HG03469 (cell line): Measurements from ENCODE around the gene SNX22.
"Not testable (repeated sequence)": the region's sequence is repeated elsewhere in the genome, so short reads cannot be mapped to it uniquely, and the experiment has no call there.

Experiments
- ATAC-seq: cut with Tn5 transposase; IDR thresholded peaks from one replicate; pipeline ENCODE4 v1.9.1; 2021; ENCODE audit warnings: mild to moderate bottlenecking, moderate library complexity, moderate number of reproducible peaks; ENCODE audit not compliant: unreplicated experiment

The SNX22 gene

DNA sequence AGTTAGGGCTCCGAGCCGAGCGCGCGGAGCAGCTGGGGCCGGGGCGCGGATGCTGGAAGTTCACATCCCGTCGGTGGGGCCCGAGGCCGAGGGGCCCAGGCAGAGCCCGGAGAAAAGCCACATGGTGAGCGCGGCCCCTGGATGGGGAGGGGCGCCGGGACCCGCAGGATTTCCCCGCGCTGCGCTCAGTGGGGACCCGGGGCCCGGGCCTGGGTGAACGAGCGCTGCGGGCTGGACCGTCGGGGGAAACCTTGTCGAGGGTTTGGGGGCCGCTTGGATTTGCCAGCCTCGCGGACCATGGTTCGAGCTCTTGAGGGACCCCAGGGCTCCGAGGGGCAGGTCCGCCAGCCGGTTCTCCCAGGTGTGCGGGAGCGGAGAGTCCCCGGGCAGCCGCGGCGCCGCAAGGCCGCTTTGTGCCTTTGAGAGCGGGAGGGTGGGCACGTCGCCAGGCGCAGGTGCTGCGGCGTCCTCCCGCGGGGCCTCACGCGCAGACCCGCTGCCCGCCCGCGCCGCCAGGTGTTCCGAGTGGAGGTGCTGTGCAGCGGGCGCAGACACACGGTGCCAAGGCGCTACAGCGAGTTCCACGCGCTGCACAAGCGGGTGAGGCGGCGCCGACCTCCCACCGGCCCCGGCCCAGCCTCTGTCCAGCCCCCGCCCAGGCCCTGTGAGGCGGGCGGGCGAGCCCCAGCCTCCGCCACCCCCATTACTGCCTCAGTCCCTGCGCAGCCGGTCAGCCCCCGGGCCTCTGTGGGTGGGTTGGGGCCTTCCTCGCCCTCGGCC, at the start of gene SNX22:
SNX22 (plus strand) TSS at position 5 of the 780 bp plus-strand sequence; CDS start at position 50, 45 bp downstream.
- ATAC-seq, result no peak

DNA sequence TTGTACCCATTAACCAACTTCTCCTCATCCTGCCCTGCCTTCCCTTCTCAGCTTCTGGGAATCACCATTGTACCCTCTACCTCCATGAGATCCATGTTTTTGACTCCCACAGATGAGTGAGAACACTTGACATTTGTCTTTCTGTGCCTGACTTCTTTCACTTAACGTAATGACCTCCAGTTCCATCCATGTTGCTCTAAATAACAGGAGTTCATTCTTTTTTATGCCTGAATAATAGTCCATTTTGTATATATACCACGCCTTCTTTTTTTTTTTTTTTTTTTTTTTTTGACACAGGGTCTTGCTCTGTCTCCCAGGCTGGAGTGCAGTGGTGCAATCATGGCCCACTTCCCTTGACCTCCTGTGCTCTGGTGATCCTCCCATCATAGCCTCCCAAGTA, 49.0 kb upstream of the SNX22 start:
- ATAC-seq, result no peak

DNA sequence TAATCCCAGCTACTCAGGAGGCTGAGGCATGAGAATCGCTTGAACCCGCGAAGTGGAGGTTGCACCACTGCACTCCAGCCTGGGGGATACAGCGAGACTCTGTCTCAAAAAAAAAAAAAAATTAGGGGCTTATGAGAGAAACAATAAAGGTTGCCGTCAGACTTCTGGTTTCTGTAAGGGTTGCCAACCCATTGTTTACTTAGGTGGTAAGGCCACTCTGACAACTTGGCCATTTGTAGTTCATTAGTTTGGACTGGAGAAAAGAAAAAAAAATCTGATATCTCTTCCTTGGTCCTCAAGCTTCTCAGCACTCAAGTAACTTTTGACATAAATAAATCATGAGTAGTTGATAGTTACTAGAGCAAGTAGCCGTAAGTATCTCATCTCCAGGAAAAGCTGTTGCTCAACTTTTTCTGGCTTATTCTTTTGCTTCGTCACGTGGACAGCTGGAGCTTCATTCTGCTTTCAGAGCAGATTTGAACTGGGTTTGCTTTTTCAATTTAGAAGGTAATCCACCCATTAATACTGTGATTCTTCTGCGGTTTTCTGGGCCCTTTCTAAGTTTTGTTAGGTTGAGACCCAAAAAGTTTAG, 46.3 kb upstream of the SNX22 start:
- no peak for ATAC-seq

DNA sequence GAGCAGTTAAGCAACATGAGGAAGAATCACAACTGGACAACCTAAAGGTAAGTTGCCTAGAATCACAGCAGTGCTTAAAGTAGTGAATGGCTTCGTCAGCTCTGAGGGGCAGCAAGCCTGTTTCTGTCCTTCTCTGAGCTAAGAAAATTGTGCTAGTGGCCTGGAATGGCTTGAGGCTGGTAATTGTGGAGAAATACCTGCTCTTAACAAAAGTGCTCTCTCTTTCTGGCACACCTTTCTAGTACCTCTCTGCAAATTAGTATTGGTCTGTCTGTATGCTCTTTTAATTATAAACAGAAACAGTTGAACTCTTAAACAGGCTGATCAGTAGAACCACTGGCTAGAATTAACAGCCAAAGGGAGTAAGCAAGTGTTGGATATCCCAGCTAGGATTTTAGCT, 44.2 kb upstream of the SNX22 start:
- no peak for ATAC-seq

DNA sequence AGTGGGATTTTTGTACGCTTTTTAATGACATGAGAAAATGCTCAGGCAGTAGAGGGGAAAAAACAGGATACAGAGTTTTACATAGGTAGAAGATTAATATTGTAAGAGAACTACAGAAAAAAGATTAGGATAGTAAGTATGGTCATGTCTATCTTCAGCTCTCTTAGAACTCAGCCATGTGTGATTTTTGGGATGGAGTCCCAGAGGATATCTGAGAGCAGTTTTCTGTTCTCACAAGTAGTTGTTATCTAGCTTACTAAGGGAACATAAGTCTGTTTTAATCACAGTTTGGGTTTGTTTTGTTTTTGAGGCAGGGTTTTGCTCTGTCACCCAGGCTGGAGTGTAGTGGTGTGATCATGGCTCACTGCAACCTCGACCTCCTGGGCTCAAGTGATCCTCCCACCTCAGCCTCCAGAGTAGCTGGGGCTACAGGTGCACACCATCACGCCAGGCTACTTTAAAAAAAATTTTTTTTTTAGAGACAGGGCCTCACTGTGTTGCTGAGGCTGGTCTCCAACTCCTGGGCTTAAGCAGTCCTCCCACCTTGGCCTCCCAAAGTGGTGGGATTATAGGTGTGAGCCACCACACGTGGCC, 41.3 kb upstream of the SNX22 start:
- ATAC-seq, result not testable (repeated sequence)

DNA sequence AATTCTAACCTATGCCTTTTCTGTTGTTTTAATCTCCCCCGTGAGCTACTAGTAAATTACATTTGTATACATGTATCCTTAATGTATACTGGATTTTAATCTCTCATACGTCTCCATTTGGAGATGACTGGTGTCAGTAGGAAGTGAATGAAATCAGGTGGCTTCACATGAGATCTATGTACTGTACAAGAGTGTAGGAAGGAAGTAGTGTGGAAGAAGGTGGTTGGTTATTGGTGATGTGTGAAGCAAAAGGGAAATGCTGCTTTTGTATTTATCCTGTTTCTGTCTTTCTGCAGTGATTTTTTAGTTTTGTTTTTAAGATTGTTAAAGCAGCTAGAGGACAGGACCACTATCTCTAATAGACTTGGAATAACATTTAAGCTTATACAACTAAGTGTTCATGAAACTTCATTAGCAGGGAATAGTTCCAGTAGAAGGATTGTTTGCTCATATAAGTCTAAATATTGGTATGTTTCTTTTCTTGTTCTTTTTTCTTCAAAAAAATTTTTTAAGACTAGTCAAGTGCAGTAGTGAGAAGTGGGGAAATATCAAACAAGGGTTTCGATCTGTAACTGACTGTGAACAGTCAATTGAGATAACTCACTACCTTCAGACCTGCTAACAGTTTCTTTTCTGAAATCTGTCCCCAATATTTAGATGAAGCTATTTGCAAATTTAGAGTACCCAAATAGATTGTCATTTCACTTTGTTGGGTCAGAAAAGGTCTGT, 40.4 kb upstream of the SNX22 start:
- ATAC-seq, result no peak

DNA sequence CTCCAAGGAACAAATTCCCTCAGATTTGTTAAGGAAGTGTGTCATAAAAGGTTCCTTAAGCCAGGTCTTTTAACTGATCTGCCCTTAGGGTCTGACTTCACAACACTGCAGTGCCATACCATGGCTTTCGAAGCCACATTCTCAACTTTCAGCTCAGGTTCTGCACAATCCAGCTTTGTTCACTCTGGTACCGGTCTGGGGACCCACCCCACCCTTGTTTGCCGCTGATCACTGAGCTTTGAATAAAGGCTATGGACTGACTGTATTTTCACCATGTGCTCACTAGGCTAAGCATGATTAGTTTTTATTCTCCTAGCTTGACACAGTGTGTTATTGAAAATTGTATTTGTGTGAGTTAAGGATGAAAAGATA, 39.9 kb upstream of the SNX22 start:
- ATAC-seq, result no peak

DNA sequence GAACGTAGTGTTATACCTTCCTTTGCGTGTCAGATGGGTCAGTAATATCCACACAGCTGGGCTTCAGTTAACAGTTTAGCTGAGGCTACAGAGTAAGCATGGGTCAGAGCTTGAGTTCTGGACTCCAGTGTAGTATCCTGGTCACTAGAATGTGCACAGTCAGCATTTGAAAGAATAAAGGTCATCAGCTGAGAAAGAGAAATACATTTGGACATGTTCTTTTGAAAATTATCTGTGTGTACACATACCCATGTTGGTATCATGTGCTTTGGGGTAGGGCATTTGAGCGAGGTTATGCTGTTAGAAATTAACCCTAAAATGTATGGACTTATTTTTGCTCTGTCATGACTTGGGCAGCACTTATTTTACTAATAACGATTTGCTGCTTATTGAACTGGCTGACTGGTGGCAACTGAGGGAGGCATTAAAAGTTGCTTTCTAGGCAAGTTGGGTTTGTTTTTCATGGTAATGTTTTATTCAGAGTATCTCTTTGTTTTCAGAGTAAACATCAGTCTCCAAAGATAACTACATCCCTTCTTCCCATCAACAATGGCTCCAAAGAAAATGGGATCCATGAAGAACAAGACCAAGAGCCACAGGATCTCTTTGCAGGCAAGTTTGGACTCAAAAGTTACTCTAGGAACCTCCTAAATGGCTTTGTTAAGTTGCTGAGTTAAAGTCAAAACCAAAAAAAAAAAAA, 39.3 kb upstream of the SNX22 start:
- ATAC-seq, result no peak

DNA sequence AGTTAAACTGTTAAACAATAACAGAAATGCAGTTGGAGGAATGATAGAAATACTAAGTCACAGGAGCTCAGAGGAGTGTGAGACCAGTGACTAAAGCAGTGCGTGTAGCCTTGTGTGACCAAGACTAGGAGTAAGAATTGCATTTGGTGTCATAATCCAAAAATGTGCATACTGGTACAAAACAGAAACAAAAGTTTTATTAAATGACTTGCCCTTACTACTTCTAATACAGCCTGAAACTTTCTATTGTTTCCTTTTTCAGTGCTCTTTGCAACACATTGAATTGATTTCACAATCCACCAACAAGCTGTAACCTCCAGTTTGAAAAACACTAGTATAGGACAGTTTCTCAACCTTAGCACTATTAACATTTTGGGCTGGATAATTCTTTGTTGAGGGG, 38.6 kb upstream of the SNX22 start:
- ATAC-seq, result no peak

DNA sequence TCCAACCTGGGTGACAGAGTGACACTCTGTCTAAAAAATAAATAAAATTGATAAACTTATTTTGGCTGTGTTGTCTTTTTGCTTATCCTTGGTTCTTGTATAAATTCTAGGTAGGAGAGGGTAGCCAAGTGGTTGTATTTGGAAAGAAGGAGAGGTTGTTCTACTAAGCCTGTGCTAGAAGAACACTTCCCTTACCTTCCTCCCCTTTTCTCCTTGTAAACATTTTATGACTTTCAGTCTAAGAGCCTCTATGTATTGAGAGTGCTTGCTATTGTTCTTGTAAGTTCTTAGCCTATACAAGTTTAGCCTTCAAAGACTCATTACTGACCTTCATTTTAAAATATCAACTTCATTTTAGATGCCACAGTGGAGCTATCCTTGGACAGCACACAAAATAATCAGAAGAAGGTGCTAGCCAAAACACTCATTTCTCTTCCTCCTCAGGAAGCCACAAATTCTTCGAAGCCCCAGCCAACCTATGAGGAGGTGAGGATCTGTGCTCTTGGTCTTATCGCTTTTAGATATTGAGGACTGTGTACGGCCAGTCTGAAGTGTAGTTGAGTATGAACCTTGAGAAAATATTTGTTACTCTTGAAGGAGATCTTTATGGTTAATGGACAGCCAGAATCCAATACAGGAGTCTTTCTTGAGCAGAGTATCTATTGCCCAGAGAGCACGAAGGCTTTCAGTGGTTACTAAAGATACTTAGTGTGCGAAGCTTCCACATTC, 33.6 kb upstream of the SNX22 start:
- ATAC-seq, result no peak

DNA sequence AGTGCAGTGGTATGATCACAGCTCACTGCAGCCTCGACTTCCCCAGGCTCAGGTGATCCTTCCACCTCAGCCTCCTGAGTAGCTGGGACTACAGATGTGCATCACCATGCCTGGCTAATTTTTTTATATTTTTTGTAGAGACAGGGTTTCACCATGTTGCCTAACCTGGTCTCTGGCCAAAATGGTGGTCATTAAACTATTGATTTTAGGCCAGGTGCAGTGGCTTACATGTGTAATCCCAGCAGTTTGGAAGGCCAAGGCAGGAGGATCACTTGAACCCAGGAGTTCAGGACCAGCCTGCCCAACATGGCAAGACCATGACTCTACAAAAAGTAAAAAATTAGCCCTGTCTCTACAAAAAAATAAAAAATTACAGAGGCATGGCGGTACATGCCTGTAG, 31.2 kb upstream of the SNX22 start:
- ATAC-seq, result not testable (repeated sequence)

DNA sequence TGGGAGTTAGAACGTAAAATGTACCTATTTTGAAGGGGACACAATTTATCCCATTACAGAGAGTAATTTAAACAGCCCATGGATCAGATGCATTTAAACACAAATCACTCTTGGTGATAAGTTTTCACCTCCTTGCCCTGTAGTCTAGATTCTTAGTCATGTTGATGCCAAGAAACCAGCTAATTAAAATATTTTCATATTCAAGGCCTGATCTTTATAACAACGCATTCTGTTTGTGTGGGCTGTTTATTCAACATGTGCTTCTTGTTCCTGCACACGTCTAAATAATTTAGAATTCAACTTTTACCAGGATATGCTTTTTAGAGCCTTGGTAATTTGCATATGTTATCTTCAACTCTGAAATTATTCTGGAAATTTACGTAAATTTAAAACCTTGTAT, 29.9 kb upstream of the SNX22 start:
- ATAC-seq, result no peak

DNA sequence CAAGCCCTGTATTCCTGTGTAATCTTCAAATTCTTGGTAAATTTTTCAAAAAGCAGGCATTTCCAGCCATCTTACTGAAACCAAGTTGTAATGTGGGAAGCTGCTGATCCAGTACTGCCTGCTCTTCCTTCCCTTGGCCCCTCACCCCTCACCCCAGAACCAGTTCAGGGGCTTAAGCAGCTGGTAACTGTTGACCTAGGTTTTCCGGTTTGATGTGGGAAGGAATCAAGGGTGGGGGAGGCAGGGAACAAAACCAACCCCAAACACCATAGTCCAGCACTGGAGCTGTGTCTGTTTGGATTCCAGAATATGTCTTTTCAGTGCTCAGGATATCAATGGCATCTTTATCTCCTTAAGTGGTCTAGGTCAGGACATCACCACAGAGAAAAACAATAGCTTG, 29.1 kb upstream of the SNX22 start:
- ATAC-seq, result no peak

DNA sequence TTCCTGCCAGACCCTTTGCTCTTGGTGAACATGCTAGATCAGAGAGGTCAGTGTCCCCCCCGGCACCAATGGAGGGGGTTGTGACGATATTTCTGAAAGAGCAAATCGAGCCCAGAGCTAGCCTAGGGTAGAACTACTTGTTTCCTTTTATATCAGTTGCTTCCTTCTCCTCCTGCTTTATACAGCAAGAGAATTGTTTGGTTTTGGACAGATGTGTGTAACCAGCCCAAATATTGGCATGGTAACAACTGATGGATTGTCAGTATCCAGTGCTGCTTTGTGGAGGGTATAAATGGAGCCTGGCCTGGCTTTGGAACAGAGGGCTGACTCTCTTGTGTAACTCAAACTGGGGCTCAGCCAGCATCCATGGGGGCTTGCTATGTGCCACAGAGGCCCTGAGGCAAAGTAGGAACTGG, 28.6 kb upstream of the SNX22 start:
- ATAC-seq, result no peak

DNA sequence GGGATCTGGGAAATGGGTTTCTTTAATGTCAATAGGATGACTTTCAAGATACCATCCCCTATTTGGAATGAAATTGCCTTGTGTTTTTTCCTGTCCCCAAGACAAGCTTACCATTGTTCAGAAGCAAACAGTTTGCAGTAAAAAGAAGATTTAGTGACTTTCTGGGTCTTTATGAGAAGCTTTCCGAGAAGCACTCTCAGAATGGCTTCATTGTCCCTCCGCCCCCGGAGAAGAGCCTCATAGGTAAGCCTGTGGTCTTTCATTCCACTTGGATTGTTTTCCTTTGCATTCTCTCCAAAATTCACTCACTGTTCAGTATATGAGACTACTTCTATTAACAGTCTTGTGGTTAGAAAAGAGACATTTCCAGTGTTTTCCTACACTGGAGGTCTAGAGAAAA, 25.6 kb upstream of the SNX22 start:
- ATAC-seq, result no peak

DNA sequence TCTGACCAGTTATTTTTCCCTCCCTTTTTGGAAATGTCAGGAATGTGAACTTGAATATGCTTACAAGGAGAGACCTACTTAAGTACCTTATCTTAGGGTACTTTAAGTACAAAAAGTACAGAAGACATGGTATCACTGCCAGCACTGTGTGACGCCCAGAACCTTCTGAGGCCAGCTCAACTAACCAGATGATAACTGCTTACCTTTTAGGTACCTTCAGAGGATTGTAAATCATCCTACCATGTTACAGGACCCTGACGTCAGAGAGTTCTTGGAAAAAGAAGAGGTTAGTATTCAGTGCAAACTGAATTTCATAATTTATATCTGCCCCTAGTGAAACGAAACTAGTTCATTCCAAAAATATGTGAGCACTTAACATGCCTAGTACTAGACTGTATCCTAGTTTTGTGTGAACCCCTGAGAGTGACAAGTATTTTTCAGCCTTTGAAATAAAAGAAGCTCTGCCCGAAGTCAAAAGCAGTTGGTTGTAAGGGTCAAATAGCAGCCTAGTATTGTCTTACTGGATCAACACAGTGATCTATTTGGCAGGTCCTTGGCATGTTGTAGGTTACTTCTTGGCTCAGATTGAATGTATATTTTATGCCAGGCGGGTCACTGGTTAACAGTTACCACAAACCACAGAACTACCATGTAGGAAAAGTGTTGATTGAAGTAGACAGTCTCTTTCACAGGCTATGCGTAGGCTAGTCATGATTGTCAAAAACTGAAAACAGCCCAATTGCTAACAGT, 23.8 kb upstream of the SNX22 start:
- ATAC-seq, result no peak

DNA sequence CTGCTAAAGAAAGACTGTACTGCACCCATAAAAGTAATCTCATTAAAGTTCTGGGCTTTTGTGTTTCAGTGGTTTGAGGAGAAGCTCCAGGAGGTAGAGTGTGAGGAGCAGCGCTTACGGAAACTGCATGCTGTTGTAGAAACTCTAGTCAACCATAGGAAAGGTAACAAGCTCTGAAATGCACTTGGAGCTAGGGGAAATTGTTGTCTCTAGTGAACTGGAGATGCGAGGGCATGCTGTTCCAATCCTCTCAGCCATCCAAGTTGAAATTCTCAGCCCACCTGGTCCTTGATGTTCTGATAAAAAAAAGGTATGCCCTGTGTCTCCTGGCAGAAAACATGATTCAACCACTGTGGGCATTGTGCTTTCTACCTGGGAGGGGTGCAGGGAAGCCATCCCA, 21.4 kb upstream of the SNX22 start:
- no peak for ATAC-seq

DNA sequence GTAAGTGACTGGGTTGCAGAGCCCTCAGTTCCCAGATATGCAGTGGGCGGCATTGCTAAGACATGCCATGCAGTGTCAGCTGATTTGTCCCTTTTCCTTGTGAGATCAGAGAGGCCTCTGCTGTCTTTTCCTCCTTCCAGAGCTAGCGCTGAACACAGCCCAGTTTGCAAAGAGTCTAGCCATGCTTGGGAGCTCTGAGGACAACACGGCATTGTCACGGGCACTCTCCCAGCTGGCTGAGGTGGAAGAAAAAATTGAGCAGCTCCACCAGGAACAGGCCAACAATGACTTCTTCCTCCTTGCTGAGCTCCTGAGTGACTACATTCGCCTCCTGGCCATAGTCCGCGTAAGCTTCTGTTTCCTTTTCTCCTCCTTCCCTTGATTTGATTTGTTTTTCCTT, 20.0 kb upstream of the SNX22 start:
- ATAC-seq, result no peak

DNA sequence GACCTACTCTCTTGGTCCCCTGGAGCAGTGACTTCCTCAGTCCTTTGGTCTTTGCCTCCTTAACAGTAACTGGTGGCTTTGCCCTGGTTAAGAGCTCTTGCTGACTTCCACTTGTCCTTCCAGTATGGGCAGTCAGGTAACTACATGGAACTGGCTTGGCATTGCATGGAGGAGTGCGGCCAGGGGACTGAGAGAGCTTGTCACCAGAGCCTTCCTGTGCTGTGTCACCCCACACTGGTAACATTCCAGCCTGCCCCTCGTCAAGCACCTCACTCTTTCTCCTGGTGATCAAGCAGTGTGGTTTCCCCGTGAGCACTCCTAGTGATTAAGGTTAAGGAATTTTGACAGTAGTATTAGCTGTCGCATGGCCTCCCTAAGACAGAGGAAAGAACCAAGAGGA, 19.3 kb upstream of the SNX22 start:
- no peak for ATAC-seq
